ENCODE results near the gene EIF4E2. TPM values are rescaled to one million over a fixed set of nuclear protein-coding genes. Genes with fewer than 3 reads are reported as not detected.

EIF4E2 gene
- total and polyA plus RNA-seq, 2 experiments from 2014 or later = 76.9 to 122 TPM

DNA sequence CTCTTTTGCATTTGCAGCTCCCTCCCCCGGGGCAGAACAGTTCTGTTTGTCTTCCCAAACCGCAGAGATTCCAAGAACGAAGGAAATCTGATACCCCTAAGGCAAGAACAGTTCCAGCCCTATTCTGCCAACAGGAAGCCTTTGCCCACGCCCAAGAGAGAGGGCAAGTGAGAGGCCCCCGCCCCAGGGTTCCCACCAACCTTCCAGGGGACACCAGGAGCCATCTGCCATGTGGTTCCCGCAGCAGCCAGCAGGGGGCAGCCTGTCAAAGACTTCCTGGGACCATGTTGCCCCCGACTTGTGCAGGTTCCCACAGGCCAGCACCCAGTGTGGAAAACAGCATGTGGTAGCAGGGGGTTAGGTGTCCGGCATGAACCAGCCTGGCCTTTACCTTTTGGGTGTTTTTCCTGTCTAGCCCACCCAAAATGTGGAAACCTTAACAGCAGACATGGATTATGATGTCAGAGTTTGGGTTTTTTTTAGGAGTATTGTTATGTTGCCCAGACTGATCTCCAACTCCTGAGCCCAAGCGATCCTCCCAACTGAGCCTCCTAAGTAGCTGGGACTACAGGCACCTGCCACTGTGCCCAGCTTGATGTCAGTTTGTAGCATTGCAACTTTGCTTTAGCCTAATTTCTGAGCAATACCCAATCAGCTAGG is 61.2 kb downstream of the EIF4E2 start:
- DNase-seq (ENCODE audit: low spot score) = peak; percentile 44
- TF ChIP-seq EZH2 (IDR thresholded peaks at IDR 0.05; ENCODE audit: borderline replicate concordance) (no peak), EZH2phosphoT487 (IDR thresholded peaks at IDR 0.05; ENCODE audit: low read depth, severe bottlenecking, unreplicated experiment) (no peak)
- TF ChIP-seq, protein P1, sequence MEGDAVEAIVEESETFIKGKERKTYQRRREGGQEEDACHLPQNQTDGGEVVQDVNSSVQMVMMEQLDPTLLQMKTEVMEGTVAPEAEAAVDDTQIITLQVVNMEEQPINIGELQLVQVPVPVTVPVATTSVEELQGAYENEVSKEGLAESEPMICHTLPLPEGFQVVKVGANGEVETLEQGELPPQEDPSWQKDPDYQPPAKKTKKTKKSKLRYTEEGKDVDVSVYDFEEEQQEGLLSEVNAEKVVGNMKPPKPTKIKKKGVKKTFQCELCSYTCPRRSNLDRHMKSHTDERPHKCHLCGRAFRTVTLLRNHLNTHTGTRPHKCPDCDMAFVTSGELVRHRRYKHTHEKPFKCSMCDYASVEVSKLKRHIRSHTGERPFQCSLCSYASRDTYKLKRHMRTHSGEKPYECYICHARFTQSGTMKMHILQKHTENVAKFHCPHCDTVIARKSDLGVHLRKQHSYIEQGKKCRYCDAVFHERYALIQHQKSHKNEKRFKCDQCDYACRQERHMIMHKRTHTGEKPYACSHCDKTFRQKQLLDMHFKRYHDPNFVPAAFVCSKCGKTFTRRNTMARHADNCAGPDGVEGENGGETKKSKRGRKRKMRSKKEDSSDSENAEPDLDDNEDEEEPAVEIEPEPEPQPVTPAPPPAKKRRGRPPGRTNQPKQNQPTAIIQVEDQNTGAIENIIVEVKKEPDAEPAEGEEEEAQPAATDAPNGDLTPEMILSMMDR (IDR thresholded peaks at IDR 0.05; ENCODE audit: poor library complexity) = peak; percentile 62
- Histone ChIP-seq H3K79me2 (no peaks in the 10 kb centered on the region), H2AFZ (no peak overlapping the region), H3K4me1 (ENCODE audit: insufficient read depth) (no peaks in the 10 kb centered on the region), H3K9me3 (ENCODE audit: low read depth) (no peaks in the 10 kb centered on the region), H3K27ac (no peak overlapping the region), H4K20me1 (ENCODE audit: insufficient read depth, poor library complexity, severe bottlenecking) (no peaks in the 10 kb centered on the region), H3K9me2 (replicated peaks; ENCODE audit: insufficient read depth) (no peaks in the 10 kb centered on the region), H3K4me3 (no peak overlapping the region), H3K4me2 (no peak overlapping the region), H3K27me3 (no peaks in the 10 kb centered on the region), H3K36me3 (replicated peaks; ENCODE audit: insufficient read depth, low read depth) (no peaks in the 10 kb centered on the region)
- WGBS (ENCODE audit: low lambda C conversion rate, missing lambda C conversion rate) = 55% methylated on average over 9 of the region's 9 CpGs

DNA sequence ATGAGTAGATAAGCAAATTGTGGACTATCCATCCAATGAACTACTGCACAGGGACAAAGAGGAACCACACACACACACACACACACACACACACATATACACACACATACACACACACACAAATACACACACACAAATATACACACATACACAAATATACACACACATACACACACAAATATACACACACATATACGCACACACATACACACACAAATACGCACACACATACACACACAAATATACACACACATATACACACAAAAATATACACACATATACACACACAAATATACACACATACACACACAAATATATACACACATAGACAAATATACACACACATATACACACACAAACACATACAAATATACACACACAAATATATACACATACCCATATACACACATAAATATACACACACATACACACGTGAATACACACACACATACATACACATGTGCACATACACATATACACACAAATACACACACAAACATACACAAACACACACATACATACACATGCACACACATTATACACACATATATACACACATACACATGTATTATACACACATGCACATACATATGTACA is 63.1 kb downstream of the EIF4E2 start:
- no peak overlapping the region for H2AFZ ChIP-seq
- TF ChIP-seq EZH2 (IDR thresholded peaks at IDR 0.05; ENCODE audit: borderline replicate concordance) (no peak), EZH2phosphoT487 (IDR thresholded peaks at IDR 0.05; ENCODE audit: low read depth, severe bottlenecking, unreplicated experiment) (no peak)
- TF ChIP-seq, protein P1 (IDR thresholded peaks at IDR 0.05; ENCODE audit: poor library complexity) = no peak
- H3K9me2 ChIP-seq (replicated peaks; ENCODE audit: insufficient read depth) = no peaks in the 10 kb centered on the region
- H3K4me1 ChIP-seq (ENCODE audit: insufficient read depth) = no peaks in the 10 kb centered on the region
- no peaks in the 10 kb centered on the region for H3K27me3 ChIP-seq
- no peaks in the 10 kb centered on the region for H3K36me3 ChIP-seq (replicated peaks; ENCODE audit: insufficient read depth, low read depth)
- no peak for DNase-seq (ENCODE audit: low spot score)
- H3K9me3 ChIP-seq (ENCODE audit: low read depth) = no peaks in the 10 kb centered on the region
- H3K79me2 ChIP-seq = no peaks in the 10 kb centered on the region
- WGBS (ENCODE audit: low lambda C conversion rate, missing lambda C conversion rate) = 59% methylated on average over 3 of the region's 3 CpGs
- H4K20me1 ChIP-seq (ENCODE audit: insufficient read depth, poor library complexity, severe bottlenecking) = no peaks in the 10 kb centered on the region
- no peak overlapping the region for H3K27ac ChIP-seq
- no peak overlapping the region for H3K4me3 ChIP-seq
- no peak overlapping the region for H3K4me2 ChIP-seq

- H4K20me1 ChIP-seq (ENCODE audit: insufficient read depth, poor library complexity, severe bottlenecking) = no peaks in the 10 kb centered on the region
- TF ChIP-seq EZH2 (IDR thresholded peaks at IDR 0.05; ENCODE audit: borderline replicate concordance) (no peak), EZH2phosphoT487 (IDR thresholded peaks at IDR 0.05; ENCODE audit: low read depth, severe bottlenecking, unreplicated experiment) (no peak)
- TF ChIP-seq, protein P1 (IDR thresholded peaks at IDR 0.05; ENCODE audit: poor library complexity) = no peak
- WGBS (ENCODE audit: low lambda C conversion rate, missing lambda C conversion rate) = 78% methylated on average over 8 of the region's 8 CpGs
- no peaks in the 10 kb centered on the region for H3K79me2 ChIP-seq
- H3K9me3 ChIP-seq (ENCODE audit: low read depth) = no peaks in the 10 kb centered on the region
- no peak for DNase-seq (ENCODE audit: low spot score)
- H2AFZ ChIP-seq = no peak overlapping the region
- H3K36me3 ChIP-seq (replicated peaks; ENCODE audit: insufficient read depth, low read depth) = no peaks in the 10 kb centered on the region
- no peaks in the 10 kb centered on the region for H3K4me1 ChIP-seq (ENCODE audit: insufficient read depth)
- H3K9me2 ChIP-seq (replicated peaks; ENCODE audit: insufficient read depth) = no peaks in the 10 kb centered on the region
- H3K27me3 ChIP-seq = no peaks in the 10 kb centered on the region
- no peak overlapping the region for H3K4me3 ChIP-seq
- no peak overlapping the region for H3K27ac ChIP-seq
- no peak overlapping the region for H3K4me2 ChIP-seq
Observed at GRCh38 chr2:232615339-232615738, 64.8 kb downstream of the EIF4E2 start.

Other genes with a start within 250 kb of the EIF4E2 start
- gene ALPP, start 171.9 kb upstream of the EIF4E2 start, total RNA-seq = 6.5 and 8.7 TPM in 2 replicates
- 1.2 and 1.3 TPM in 2 replicates for gene ALPP, start 171.9 kb upstream of the EIF4E2 start, polyA plus RNA-seq
- gene ALPG, start 143.8 kb upstream of the EIF4E2 start, total RNA-seq = 0.16 and 1.5 TPM in 2 replicates
- 0.08 and 0.86 TPM in 2 replicates for gene ALPG, start 143.8 kb upstream of the EIF4E2 start, polyA plus RNA-seq
- 3.9 and 4.1 TPM in 2 replicates for gene ALPI, start 94.5 kb upstream of the EIF4E2 start, total RNA-seq
- 2.7 and 3.5 TPM in 2 replicates for gene ALPI, start 94.5 kb upstream of the EIF4E2 start, polyA plus RNA-seq
- 1.0 and 1.1 TPM in 2 replicates for gene ECEL1, start 62.9 kb upstream of the EIF4E2 start, total RNA-seq
- 1.2 and 1.4 TPM in 2 replicates for gene ECEL1, start 62.9 kb upstream of the EIF4E2 start, polyA plus RNA-seq
- not detected in 2 replicates for gene PRSS56, start 30.3 kb upstream of the EIF4E2 start, total RNA-seq
- gene PRSS56, start 30.3 kb upstream of the EIF4E2 start, polyA plus RNA-seq = not detected in 2 replicates
- gene CHRND, start 24.5 kb upstream of the EIF4E2 start, total RNA-seq = not detected in 2 replicates
- not detected in 2 replicates for gene CHRND, start 24.5 kb upstream of the EIF4E2 start, polyA plus RNA-seq
- not detected in 2 replicates for gene CHRNG, start 11.0 kb upstream of the EIF4E2 start, total RNA-seq
- not detected in 2 replicates for gene CHRNG, start 11.0 kb upstream of the EIF4E2 start, polyA plus RNA-seq
- gene TIGD1, start 132 bp upstream of the EIF4E2 start, total RNA-seq = 8.7 and 9.1 TPM in 2 replicates
- 6.2 TPM in 2 replicates for gene TIGD1, start 132 bp upstream of the EIF4E2 start, polyA plus RNA-seq
- 3.0 and 4.2 TPM in 2 replicates for gene EFHD1, start 82.9 kb downstream of the EIF4E2 start, total RNA-seq
- gene EFHD1, start 82.9 kb downstream of the EIF4E2 start, polyA plus RNA-seq = 6.7 and 13.4 TPM in 2 replicates
- gene GIGYF2, start 146.6 kb downstream of the EIF4E2 start, total RNA-seq = 63.6 and 69.4 TPM in 2 replicates
- gene GIGYF2, start 146.6 kb downstream of the EIF4E2 start, polyA plus RNA-seq = 28.3 and 29.8 TPM in 2 replicates
- gene KCNJ13, start 225.9 kb downstream of the EIF4E2 start, total RNA-seq = 56.6 and 69.1 TPM in 2 replicates
- gene KCNJ13, start 225.9 kb downstream of the EIF4E2 start, polyA plus RNA-seq = 29.1 and 43.1 TPM in 2 replicates

All from hepatocyte (in vitro differentiated cells).